HG03045 (cell line): ENCODE measurements around the gene COX7B.
"Not testable (repeated sequence)": the region's sequence is repeated elsewhere in the genome, so short reads cannot be mapped to it uniquely, and the experiment has no call there.

Experiments
- ATAC-seq: cut with Tn5 transposase; IDR thresholded peaks from one replicate; pipeline ENCODE4 v1.9.1; 2021; ENCODE audit warnings: mild to moderate bottlenecking, moderate library complexity; ENCODE audit not compliant: unreplicated experiment

Gene COX7B

DNA sequence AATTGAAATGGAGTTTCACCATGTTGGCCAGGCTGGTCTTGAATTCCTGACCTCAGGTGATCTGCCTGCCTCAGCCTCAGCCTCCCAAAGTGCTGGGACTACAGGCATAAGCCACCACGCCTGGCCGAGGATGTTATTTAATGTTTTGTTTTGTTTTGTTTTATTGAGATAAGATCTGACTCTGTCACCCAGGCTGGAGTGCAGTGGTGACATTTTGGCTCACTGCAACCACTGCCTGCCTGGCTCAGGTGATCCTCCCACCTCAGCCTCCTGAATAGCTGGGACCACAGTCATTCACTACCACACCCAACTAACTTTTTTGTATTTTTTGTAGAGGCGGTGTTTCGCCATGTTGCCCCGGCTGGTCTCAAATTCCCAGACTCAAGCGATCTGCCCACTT lies 45.8 kb downstream of the COX7B start:
- not testable (repeated sequence) for ATAC-seq

GRCh38 chrX:77945910-77946545 lies 46.8 kb downstream of the COX7B start:
- no peak for ATAC-seq

- ATAC-seq: no peak
Measured at GRCh38 chrX:77946571-77946970, 47.3 kb downstream of the COX7B start.

DNA sequence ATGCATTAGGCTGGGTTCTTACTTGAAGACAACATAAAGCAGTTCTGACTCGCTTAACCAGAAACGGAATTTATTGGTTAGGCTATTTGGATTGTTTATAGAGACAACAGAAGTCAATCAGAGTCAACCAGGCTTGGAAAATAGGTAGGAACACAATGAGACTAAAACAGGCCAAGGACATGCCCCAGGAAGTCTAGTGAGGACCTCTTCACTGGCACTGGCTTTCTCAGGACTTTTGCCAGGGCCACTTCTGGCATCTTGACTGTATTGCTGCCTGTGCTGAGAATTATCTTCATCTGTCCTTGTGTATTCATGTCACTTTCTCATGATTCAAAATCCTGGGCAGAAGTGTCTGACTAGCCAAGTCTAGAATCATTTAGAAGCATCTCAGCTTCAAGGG lies 50.6 kb downstream of the COX7B start:
- no peak for ATAC-seq

GRCh38 chrX:77952173-77952572 lies 52.9 kb downstream of the COX7B start:
- no peak for ATAC-seq

GRCh38 chrX:77953302-77953701 lies 54.0 kb downstream of the COX7B start:
- no peak for ATAC-seq

- ATAC-seq: no peak
Measured at GRCh38 chrX:77953708-77954107, 54.4 kb downstream of the COX7B start.
